Kidney epithelial cell (primary cell): ENCODE data around the gene ANKS1B. TPM values are rescaled to one million over a fixed set of nuclear protein-coding genes. Genes with fewer than 3 reads are reported as not detected.
"Not testable (repeated sequence)": the region's sequence is repeated elsewhere in the genome, so short reads cannot be mapped to it uniquely, and the experiment has no call there.

Experiments
- DNase-seq: peaks from one replicate; pipeline ENCODE4 v3.0.0-alpha.2; 2010; ENCODE audit warnings: low read depth
- H3K27me3 ChIP-seq: 2 replicates; pipeline ENCODE4 v1.6.0; 2011; ENCODE audit warnings: low read length; ENCODE audit not compliant: control insufficient read depth, insufficient read depth
- H3K36me3 ChIP-seq: 2 replicates; pipeline ENCODE4 v1.5.1; 2011; ENCODE audit warnings: low read length; ENCODE audit not compliant: control insufficient read depth, insufficient read depth
- H3K4me3 ChIP-seq: 2 replicates; pipeline ENCODE4 v1.5.1; 2011; ENCODE audit warnings: low read depth, mild to moderate bottlenecking, control low read depth, low read length
- CTCF ChIP-seq: IDR thresholded peaks from 2 replicates; pipeline ENCODE4 v1.5.1; 2011; ENCODE audit warnings: mild to moderate bottlenecking, moderate library complexity, low read length, control low read depth, inconsistent platforms; ENCODE audit not compliant: insufficient read depth, poor library complexity, severe bottlenecking
- total RNA-seq: library from RNA; depleted of rRNA; stranded (reverse); fragments of >200 nt; gene quantifications from 2 replicates; pipeline ENCODE4 v1.2.3, GENCODE V29; 2015

The ANKS1B gene
- total RNA-seq, 1 donor from 2014 or later, result 0.13 TPM

DNA sequence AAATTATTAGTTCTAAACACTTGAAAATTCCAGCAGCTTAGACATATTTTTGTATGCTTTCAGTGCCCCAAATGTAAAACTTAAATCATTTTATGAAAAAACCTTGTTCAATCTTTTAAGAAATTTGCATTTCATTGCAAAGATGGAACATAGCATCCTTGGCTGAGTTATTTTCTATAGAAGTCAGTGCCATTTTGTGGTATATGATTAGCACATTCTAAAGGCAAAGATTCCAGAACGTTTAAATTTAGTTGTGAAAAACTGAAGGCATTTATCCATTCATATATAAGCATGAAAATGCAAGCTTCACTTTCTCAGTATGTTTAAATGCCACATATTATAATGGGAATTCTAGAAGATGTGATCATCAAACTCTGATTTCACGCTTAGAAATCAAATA lies 1007.5 kb downstream of the ANKS1B start:
- no peaks in the 10 kb centered on the region for H3K36me3 ChIP-seq
- no peak for TF ChIP-seq CTCF
- no peak for DNase-seq
- H3K27me3 ChIP-seq, result no peaks in the 10 kb centered on the region
- H3K4me3 ChIP-seq, result no peak overlapping the region

GRCh38 chr12:98974767-98975381 lies 1009.9 kb downstream of the ANKS1B start:
- no peak for TF ChIP-seq CTCF
- Histone ChIP-seq H3K27me3 (no peaks in the 10 kb centered on the region), H3K4me3 (no peak overlapping the region), H3K36me3 (no peaks in the 10 kb centered on the region)
- DNase-seq, result no peak

DNA sequence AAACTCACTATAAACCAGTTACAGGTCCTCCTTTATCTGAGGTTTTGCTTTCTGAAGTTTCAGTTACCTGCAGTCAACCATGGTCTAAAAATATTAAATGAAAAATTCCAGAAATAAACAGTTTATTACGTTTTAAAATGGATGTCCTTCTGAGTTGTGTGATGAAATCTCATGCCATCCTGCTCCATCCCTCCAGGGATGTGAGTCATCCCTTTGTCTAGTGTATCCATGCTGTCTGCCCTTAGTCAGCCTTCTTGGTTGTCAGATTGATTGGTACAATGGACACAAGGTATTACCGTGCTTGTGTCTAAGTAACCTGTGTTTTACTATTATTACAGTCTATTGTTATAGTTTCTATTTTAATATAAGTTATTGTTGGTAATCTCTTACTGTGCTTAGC lies 1011.3 kb downstream of the ANKS1B start:
- no peaks in the 10 kb centered on the region for H3K36me3 ChIP-seq
- peak; percentile 19 for DNase-seq
- H3K27me3 ChIP-seq, result no peaks in the 10 kb centered on the region
- TF ChIP-seq CTCF, result no peak
- no peak overlapping the region for H3K4me3 ChIP-seq

GRCh38 chr12:98970950-98971349 lies 1013.8 kb downstream of the ANKS1B start:
- no peak overlapping the region for H3K4me3 ChIP-seq
- H3K36me3 ChIP-seq, result no peaks in the 10 kb centered on the region
- no peaks in the 10 kb centered on the region for H3K27me3 ChIP-seq
- no peak for TF ChIP-seq CTCF
- no peak for DNase-seq

DNA sequence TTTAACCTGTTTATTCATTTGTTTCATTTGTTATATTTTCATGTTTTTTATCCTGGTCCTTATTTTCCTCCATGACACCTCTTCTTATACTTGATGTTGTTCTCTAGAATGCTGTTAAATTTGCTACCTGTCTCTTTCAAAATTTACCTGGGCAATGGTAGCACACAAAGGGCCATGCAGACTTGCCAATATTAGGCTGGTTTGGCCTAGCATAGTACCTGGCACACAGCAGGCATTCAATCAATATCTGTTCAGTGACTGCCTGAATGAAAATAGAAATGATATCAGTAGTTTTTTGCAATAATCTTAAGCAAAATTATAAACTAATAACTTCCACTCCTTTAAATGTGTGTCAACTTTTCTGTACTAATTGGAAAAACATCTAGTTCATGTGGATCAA lies 1014.5 kb downstream of the ANKS1B start:
- H3K36me3 ChIP-seq, result no peaks in the 10 kb centered on the region
- no peak for TF ChIP-seq CTCF
- no peak for DNase-seq
- H3K4me3 ChIP-seq, result no peak overlapping the region
- H3K27me3 ChIP-seq, result no peaks in the 10 kb centered on the region

DNA sequence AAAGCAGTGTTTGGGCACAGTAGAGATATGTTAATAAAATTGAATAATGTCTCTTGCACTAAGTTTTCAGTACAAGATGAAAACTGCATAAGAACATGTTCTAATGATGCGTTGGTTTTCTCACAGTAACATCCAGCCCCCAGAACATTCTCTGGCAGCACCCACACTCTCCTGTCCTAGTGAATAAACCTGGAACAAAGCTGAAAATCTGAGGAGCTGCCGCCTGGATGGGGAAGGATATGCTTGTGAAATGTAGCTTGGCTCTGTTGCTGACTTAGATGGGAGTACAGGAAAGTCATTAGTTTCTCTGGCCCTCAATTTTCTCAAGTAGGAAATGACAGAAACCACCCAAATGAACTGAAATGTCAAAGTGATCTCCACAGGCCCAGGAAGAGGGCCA lies 1015.8 kb downstream of the ANKS1B start:
- H3K4me3 ChIP-seq, result no peak overlapping the region
- no peak for DNase-seq
- H3K36me3 ChIP-seq, result no peaks in the 10 kb centered on the region
- TF ChIP-seq CTCF, result no peak
- H3K27me3 ChIP-seq, result no peaks in the 10 kb centered on the region

- H3K36me3 ChIP-seq, H3K27me3 ChIP-seq, H3K4me3 ChIP-seq, DNase-seq: not testable (repeated sequence)
Measured at GRCh38 chr12:98957135-98957534, 1027.6 kb downstream of the ANKS1B start.
